GM21825 (cell line): ENCODE results near the gene FRRS1L.

Experiments used
- ATAC-seq: cut with Tn5 transposase; IDR thresholded peaks from one replicate; pipeline ENCODE4 v1.9.1; 2021; ENCODE audit warnings: mild to moderate bottlenecking, moderate library complexity; ENCODE audit not compliant: unreplicated experiment

The FRRS1L gene

GRCh38 chr9:109166771-109167601 is at the start of gene FRRS1L:
FRRS1L (minus strand) TSS chr9:109167249; CDS start chr9:109167138, 111 bp downstream.
- no peak for ATAC-seq

DNA sequence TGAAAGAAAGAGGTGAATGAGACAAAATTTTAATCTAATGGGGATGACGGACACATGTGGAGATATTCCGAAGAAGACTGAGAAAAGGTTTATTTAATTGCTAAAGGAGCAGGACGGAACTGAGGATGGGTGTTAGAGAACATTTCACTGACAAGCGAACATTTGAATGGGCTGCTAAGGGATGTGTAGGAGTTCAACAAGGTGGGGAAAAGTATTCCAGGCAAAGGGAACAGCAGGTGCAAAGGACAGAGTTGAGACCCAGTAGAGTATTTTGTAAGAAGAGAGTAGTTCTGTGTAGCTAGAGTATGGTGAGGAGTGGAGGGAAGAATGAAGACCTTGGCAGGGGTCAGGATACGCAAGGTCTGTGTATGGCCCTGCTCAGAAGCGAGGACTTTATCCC is 47.4 kb upstream of the FRRS1L start:
- no peak for ATAC-seq

- no peak for ATAC-seq
Observed at GRCh38 chr9:109213285-109214121, 46.5 kb upstream of the FRRS1L start.

DNA sequence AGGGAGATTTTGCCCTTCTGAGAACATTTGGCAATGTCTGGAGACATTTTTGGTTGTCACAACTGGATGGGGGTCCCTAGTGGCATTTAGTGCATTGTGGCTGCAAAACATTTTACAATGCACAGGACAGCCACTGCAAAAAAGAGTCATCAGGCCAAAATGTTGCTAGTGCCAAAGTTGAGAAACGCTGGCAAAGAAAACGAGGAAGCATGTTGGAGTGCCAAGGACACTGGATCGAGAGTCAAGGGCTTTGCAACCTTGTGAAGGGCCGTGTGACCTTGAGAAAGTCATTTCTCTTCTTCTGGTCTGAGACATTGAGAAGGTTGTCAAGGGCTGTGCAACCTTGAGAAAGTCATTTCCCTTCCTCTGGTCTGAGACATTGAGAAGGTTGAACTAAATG is 45.7 kb upstream of the FRRS1L start:
- no peak for ATAC-seq

- no peak for ATAC-seq
Observed at GRCh38 chr9:109206670-109207069, 39.6 kb upstream of the FRRS1L start.

GRCh38 chr9:109205526-109205925 is 38.5 kb upstream of the FRRS1L start:
- no peak for ATAC-seq

- no peak for ATAC-seq
Observed at GRCh38 chr9:109203761-109204360, 36.8 kb upstream of the FRRS1L start.

GRCh38 chr9:109199676-109200075 is 32.6 kb upstream of the FRRS1L start:
- no peak for ATAC-seq

- no peak for ATAC-seq
Observed at GRCh38 chr9:109198736-109199382, 31.8 kb upstream of the FRRS1L start.

DNA sequence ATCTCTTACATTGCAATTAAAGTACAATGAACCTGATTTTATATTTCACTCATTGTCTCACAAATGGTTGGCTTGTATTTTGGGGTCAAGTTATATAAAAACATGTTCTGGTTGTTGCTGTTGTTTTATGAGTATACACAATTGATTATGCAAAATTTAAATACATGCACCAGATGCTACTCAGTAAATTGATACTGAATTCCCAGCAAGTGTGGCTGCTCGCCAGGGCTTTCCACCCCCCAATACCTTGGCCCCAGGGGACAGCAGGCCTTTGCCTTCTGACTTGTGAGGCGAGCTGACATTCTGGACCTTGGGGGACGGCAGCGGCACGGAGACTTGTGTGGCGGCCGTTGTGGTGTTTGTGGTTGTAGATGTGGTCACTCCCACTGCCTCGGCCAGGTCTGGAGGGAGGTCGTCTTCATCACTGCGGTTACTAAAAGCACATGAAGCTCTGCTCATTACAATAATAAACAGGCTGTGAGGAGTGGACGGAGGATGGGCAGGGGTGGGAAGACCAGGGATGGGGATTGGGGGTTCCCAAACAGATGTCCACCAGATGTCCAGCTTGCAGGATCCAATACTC is 27.0 kb upstream of the FRRS1L start:
- ATAC-seq, result no peak

- ATAC-seq, result no peak
Observed at GRCh38 chr9:109192732-109193361, 25.8 kb upstream of the FRRS1L start.

- ATAC-seq, result no peak
Observed at GRCh38 chr9:109191746-109192145, 24.7 kb upstream of the FRRS1L start.

- ATAC-seq, result no peak
Observed at GRCh38 chr9:109190151-109190550, 23.1 kb upstream of the FRRS1L start.

- no peak for ATAC-seq
Observed at GRCh38 chr9:109186857-109187520, 19.9 kb upstream of the FRRS1L start.

- no peak for ATAC-seq
Observed at GRCh38 chr9:109182940-109183798, 16.1 kb upstream of the FRRS1L start.

- ATAC-seq, result no peak
Observed at GRCh38 chr9:109182550-109182939, 15.5 kb upstream of the FRRS1L start.

DNA sequence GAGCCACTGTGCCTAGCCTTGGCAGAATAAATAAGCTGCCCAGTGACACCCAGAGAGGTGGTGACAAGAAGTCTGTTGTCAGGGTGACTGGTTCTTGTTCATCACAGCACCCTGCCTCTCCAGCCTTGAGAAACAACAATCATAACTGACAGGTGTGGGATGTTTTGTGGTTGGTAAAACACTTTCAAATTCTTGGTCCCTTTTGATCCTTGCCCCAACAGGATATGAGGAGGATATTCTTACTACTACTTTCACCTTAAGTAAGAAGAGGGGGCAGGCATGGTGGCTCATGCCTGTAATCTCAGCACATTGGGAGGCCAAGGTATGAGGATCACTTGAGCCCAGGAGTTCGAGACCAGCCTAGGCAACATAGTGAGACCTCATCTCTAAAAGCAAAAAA is 14.2 kb upstream of the FRRS1L start:
- ATAC-seq, result peak; percentile 63

DNA sequence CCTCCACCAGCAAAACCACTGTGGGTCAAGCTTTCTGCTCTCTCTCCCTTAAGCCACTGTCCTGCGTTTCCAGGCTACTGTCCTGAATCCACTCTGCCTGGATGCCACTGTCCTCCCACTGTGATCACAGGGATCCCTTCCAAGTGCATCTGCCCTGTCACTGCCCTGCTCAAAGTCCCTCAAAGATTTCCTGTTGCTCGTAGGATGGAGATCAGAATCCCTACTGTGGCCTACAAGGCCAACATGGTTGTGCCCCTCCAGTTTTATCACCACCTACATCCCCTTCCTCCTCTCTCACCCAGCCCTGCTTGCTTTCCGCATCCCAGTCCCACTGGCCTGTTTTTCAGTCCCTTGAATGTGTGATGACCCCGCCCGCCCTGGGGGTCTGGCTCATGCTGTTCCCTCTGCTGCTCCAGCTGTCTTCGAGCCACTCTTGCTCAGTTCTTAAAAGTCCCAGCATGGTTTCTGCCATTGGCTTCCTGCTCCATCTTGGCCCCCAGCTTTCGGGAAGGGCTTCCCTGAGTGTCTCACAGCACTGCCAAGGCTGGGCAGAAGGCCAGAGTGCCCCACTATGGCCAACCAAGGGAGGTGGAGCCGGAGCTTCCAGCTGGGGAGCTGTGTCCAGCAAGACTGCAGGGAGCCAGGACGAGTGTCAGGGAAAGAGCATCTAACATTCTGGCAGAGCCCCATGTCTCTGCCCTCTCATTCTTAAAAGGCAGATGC is 12.9 kb upstream of the FRRS1L start:
- no peak for ATAC-seq
